HG02852 (cell line): ENCODE measurements around the gene PIEZO1.
A peak's percentile ranks its signal among the peaks of the same experiment; 100 is the strongest.

Experiments used
- ATAC-seq: cut with Tn5 transposase; IDR thresholded peaks from one replicate; pipeline ENCODE4 v1.9.1; 2021; ENCODE audit warnings: mild to moderate bottlenecking, moderate library complexity; ENCODE audit not compliant: unreplicated experiment

PIEZO1 gene

DNA sequence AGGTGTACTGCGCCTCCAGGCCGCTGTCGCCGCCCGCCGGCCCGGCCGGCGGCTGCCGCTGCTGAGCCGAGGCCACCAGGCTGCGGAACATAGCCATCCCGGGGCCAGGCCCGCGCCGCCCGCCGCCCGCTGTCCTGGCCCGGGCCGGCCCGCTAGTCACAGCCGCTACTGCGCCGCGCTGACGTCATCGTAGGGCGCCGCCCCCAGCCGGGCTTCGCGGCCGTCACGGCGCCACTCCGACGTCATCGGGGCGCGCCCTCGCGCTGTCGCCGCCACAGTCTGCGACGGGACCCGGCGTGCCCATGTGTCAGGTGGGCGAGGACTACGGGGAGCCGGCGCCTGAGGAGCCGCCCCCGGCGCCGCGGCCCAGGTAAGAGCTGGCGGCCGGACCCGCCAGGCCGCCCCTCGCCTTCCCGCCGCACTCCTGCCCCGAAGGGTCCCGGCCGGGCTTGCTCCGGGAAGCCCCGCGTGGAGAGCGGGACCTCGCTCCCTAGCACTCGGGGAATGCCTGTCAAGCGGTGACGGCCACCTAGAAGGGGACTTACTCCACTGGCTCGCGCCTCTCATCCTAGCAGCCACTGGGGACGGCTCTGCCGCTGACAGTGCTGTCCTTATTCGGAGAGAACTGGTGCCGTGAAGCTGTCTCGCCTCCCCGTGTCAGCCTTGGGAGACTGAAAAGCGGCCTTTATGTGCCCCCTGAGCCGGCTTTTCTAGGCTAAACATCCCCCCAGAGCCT lies 78.6 kb downstream of the PIEZO1 start, which contains the start of the genes CTU2 and RNF166:
Gene CTU2, plus strand, starts transcription at position 275 of the 736 bp plus-strand sequence. Its CDS starts 28 bp downstream, at position 303.
Gene RNF166, minus strand, starts transcription at position 180 of the 736 bp plus-strand sequence. Its CDS starts 83 bp downstream, at position 97.
- ATAC-seq, result peak; percentile 67

- ATAC-seq, result peak; percentile 22
Measured at GRCh38 chr16:88705801-88706228, 79.2 kb downstream of the PIEZO1 start.

- no peak for ATAC-seq
Measured at GRCh38 chr16:88705076-88705684, 79.8 kb downstream of the PIEZO1 start.

DNA sequence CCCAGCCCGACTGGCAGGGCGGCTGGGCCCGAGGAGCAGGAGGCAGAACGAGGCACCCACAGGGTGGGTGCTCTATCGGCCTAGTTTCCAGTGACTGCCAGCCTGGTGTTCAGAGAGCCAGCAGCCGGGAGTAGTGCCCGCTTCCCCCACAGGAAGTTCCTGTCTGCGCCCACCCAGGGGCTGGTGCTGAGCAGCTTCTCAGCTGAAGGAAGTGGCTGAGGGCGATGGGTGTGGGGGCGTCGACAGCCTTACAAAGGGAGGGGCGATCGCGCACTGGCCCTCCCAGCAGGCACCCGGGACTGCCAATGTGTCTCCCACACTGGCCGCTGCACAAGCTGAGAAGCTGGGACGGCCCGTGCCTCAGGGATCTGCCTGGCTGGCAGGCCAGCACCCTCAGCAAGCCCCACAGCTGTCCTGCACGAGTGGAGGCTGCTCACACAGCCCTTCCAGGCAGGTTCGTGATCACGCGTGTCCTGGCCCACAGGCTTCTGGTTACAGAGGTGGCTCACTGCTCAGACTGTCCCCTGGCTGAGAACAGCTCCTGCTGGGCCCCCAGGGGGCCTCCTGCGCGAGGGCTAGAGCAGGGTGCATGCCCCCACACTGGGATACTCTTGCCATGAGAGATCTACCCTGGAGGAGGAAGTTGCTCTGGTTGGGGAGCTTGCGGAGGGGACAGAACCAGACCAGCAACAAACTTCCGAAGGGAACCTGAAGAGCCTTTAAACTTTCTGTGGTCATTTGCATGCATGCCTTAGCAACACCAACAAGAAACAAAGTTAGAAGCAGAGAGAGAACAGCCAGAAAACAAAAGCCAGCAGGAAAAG lies 81.3 kb downstream of the PIEZO1 start:
- no peak for ATAC-seq

- no peak for ATAC-seq
Measured at GRCh38 chr16:88702371-88703210, 82.4 kb downstream of the PIEZO1 start.

DNA sequence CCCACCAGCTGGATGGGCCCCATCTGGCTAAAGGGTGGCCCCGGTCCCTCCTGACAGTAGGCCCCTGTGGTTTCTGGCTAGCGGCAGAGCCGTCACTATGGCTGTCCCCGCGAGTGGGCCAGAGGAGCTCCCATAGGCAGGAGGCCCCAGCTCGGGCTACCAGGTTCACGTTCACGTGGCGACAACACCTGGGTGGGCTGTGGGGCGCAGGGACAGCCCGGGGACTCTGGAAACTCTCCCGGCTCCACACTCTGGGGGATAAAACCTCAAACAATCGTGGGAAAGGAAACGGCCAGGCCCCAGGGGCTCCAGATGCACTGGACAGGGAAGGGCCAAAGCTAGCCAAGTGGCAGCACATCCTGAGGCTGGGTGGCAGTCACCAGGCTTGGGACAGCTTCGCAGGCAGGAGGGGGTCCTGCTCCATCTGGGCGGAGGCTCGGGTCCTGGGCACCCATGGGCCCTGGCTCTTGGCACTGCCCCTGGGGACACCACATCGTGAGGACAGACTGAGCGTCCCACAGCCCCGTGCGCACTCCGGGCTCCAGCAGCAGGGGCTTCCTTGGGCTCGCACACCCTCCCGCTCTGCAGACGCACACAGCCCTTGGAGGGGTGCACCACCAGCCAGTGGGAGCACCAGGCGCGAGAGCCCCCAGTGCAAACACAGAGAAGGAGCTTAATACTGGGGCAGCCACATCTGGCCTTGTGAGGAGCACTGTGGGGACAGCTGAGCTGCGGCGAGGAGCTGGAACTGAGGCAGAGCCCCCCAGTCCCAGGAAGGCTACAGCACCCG lies 83.2 kb downstream of the PIEZO1 start:
- ATAC-seq, result no peak

DNA sequence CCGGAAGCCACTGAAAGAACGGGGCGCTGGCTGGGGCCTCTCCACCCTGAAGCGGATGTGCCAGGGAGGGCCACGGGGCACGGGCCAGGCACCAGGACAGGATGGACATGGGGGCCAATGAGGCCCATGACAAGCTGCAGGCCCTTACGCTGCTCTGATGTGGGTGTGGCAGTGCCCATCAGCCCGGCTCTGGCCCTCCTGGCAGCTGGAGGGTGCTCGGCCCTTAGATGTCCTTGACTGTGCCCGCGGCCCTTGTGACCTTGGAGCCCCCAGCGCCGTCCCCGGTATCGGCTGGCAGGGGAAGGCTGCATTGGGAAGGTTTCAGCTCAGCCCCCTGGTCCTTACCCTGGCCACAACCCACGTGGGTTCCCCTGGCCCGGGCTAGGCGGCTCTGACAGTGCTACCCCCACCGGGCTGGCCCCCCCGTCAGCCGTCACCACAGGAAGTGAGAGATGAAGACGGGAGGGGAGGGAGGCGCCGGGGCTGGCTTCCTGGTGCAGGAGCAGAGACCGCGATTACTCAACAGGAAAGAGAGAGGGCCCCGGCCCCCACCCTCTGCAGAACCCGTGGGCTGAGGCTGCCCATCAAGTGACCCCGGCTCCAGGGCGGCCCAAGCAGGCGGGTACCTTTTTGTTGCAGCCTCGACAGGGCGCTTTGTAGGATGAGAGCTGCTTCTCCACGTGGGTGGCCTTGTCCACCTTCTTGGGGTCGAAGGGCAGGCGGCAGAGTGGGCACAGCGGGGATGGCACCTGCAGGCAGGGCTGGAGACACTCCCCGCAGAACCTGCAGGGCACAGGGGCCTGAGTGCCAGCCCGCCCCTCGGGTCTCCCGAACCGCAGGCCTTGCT lies 84.2 kb downstream of the PIEZO1 start:
- ATAC-seq, result peak; percentile 73

- no peak for ATAC-seq
Measured at GRCh38 chr16:88700322-88700635, 84.7 kb downstream of the PIEZO1 start.

DNA sequence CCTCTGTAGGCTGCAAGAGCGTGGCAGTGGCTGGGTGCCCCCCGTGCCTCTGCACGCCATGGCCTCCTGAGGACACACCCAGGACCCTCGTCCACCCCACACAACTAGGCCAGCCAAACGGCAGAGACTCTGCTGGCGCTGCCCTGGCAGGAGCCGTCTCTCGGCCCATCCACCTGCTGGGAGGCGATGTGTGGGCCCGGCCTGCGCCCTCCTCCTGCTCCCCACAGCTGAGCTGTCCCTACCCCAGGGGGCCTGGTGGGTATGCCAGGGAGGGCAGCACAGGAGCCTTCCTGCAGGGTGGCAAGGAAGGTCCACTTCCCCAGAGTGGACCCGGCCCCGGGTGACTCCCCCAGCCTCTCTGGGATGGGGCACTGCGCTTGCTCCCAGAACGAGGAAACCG lies 85.8 kb downstream of the PIEZO1 start:
- ATAC-seq, result no peak

- ATAC-seq, result no peak
Measured at GRCh38 chr16:88698646-88699045, 86.4 kb downstream of the PIEZO1 start.

DNA sequence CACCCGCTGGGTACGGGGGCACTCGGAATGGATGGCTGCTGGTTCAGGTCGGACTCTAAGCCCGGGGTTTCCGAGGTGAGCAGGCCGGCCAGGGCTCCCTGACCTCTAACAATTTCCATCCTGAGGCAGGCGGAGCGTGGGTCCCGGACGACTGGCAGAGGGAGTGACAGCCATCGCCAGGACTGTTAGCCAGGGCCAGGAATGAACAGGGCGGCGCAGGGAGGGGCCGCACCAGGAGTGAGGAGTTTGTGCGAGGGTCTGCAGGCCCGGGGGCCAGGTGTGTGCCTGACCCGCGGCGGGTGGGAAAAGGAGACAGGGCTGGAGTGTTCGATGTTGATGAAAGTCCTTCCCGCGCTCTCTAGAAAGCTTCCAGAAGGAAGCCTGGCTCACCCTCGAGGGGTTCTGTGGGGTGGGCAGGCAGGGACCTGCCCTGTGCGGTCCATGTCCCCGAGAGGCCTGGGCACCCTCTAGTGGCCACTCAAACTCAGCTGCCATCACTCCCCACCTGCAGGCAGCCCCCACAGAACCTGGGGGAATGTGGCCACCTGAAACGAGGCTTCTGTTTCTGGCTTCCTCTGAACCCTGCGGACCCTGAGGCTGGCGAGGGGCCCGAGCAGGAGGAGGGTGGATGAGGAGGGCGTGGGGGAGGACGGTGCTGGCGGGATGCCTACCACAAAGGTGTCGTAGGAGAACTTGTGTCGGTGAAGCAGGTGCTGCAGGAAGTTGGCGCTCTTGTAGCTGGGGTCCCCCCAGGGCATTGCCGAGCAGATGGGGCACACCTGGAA lies 87.0 kb downstream of the PIEZO1 start:
- no peak for ATAC-seq

DNA sequence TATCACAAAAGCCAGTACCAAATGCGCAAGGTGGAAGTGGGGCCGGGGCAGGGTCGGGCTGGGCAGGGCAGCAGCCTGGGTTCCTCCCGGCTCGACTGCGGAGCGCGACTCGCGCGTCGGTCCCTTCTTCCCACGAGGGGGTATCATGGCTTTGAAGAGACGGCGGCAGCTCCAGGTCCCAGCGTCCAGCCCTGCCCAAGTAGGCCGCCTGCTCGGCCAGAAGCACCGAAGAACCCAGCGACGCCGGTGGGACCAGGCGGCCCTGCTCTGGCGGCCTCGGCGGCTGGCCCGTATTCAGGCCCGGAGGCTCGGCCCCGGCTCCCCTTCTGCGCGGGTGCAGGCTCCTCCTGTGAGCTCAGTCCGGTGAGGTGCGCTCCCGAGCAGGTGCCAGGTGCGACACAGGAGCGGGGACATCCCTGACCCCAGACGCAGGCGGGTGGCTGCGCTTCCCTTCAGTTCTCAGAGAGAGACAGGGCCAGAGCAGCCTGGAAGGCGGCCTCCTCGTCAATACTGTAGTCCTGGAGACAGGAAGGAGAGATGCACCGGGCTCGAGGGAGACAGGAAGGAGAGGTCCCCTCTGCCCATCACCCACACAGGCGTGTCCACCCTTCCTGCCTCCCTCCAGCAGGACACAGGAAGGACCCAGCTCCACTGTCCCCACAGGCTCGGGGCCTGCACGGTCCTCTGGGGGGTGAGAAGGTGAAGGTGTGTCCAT lies 87.7 kb downstream of the PIEZO1 start:
- no peak for ATAC-seq

- no peak for ATAC-seq
Measured at GRCh38 chr16:88696441-88696840, 88.6 kb downstream of the PIEZO1 start.

- ATAC-seq, result no peak
Measured at GRCh38 chr16:88695753-88696152, 89.3 kb downstream of the PIEZO1 start.

- ATAC-seq, result no peak
Measured at GRCh38 chr16:88695218-88695617, 89.8 kb downstream of the PIEZO1 start.

GRCh38 chr16:88694221-88695087 lies 90.6 kb downstream of the PIEZO1 start:
- no peak for ATAC-seq
